Fibroblast of skin of left quadriceps (primary cell): ENCODE measurements around the gene XIRP1.
"Not testable (repeated sequence)": the region's sequence is repeated elsewhere in the genome, so short reads cannot be mapped to it uniquely, and the experiment has no call there.

Experiments used
- DNase-seq, 2 experiments: peaks; one replicate each; pipeline ENCODE4 v3.0.0-alpha.2; 2013; ENCODE audit warnings: low read depth in 2 of 2

The XIRP1 gene

DNA sequence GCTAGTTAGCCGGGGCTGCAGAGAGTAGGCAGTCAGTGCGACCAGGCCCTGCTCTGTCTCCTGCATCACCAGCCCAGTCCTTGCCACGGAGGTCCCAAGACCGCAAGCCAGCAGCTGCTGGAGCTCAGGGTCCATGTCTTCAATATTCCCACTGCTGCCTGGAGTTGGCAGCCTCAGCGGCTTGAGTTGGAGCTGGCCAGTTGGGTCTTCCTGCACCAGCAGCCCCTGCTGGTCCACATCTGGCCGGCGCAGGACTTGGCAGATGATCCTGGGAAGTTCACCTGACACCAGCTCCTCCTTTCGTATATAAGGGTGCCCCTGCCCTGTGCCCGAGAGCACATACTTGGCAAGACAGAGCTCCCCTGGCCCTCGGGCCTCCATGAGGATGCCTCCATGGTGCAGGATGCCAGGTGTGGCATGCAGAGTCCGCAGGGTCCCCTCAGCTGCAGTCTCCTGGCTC is 5.7 kb downstream of the XIRP1 start:
- no peak for DNase-seq

- DNase-seq = no peak
Observed at GRCh38 chr3:39185959-39186691, 6.3 kb downstream of the XIRP1 start.

GRCh38 chr3:39185326-39185958 is 7.0 kb downstream of the XIRP1 start:
- DNase-seq = no peak

GRCh38 chr3:39184968-39185285 is 7.5 kb downstream of the XIRP1 start:
- no peak for DNase-seq

DNA sequence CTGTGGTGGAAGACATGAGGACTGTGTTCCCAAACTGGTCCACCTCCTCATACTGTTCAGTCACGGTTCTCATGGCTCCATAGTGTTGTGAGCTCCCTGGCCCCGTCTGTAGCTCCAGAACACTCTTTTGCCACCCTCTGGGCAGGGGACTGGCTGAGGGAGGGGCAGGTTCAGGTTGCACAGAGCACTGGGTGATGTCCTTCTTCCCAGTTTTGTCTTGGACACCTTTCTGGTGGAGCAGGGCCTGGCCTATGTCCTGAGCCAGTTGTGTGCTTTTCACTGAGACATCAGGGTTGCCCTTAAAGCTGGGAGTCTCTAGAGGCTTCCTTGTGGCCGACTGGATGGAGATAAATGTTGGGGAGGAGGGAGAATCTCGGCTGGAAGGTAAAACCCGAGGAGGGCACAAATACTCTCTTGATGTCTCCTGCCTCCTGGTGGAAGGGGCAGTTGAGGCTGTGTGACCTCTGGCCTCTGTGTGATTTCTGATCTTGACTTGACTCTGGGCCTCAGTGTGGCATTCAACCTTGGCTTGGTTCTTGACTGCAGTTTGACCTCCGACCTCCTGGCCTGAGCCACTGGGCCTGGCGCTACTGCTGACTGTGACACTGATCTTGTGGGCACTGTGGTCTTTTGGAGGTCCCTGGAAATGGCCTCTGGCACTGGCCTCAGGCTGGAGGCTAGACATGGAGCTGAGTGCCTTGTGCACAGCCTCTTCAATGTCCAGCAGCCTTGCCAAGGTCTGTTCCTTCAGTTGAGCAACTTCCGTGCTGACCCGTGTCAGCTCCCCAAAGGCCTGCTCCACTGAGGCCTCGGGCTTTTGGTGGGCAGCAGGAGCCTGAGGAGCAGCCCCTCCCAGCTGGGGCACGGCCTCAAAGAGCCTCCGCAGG is 8.1 kb downstream of the XIRP1 start:
- DNase-seq = no peak

- DNase-seq = no peak
Observed at GRCh38 chr3:39183211-39184080, 8.9 kb downstream of the XIRP1 start.

DNA sequence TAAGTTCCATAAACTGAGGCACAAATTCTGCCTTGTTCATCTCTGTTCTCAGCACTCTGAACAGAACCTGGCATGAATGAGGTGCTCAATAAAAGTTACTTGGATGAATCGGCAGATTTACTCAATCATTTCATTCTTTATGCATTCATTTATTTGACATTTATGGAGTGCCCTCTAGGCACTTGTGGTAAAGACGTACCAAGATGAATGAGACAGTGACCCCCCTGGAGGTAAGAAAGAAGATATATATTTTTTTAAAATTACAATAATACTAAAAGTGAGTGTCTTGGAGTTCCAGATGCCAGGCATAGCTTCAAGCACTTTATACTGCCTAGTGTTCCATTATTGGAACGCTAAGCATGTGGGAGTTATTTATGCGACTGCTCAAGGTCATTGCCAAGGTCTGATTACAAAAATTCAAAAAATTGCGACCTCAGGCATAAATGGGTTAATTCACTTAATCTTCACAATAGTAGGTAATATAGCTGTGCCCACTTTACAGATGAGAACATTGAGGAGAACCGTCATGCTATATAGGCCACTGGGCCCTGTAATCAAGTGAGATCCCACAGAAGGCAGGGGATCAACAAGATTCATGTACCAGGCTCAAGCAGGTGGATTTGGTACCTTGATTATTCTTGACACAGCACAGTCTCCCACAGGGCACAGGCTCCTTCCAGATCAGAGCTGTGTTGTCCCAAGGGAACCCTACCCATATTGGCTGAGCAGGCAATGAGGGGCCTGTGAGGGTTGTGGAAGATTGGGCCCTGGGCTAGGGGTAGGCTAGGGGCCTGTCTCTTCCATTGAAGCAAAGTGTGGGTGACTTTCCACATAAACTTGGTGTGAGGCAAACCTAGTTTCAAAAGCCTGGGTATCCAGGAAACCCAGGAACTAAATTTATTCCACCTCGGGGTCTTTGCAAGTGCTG is 10.7 kb downstream of the XIRP1 start:
- DNase-seq = no peak

GRCh38 chr3:39180546-39181346 is 11.6 kb downstream of the XIRP1 start:
- no peak for DNase-seq

DNA sequence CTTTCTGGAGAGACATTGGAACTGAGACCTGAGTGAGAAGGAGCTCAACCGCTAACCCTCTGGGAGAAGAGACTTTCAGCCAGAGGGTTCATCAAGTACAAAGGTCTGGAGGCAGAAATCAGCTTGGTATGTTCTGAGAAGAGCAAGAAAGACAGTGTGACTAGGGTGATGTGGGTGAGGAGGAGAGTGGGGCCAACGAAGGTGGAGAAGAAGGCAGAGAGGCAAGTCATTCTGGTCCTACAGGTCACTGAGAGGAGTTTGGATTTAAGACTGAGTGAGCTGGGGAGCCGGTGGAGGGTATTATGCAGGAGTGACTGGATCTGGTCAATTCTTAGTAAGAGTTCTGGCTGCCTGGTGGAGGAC is 12.2 kb downstream of the XIRP1 start:
- no peak for DNase-seq

DNA sequence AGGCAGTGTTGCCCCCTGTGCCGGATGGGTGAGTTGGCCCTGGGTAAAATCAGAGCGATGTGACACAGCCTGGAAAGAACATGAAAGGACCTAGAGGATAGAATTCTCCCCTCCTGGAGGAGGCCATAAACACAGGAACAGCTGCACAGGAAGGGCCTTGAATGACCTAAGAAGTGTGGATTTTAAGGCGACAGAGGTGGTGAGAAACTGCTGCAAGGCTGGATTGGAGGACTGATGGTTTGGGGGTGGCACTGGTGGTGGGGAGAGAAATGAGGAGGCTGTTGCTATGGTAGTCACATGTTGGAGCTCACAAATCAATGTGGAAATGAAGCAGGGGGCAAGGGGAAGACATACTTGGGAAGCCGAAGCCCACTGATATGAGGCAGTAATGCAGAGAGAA is 13.8 kb downstream of the XIRP1 start:
- no peak for DNase-seq

- DNase-seq = peak; percentile 91 to 92
Observed at GRCh38 chr3:39177708-39178332, 14.6 kb downstream of the XIRP1 start.

DNA sequence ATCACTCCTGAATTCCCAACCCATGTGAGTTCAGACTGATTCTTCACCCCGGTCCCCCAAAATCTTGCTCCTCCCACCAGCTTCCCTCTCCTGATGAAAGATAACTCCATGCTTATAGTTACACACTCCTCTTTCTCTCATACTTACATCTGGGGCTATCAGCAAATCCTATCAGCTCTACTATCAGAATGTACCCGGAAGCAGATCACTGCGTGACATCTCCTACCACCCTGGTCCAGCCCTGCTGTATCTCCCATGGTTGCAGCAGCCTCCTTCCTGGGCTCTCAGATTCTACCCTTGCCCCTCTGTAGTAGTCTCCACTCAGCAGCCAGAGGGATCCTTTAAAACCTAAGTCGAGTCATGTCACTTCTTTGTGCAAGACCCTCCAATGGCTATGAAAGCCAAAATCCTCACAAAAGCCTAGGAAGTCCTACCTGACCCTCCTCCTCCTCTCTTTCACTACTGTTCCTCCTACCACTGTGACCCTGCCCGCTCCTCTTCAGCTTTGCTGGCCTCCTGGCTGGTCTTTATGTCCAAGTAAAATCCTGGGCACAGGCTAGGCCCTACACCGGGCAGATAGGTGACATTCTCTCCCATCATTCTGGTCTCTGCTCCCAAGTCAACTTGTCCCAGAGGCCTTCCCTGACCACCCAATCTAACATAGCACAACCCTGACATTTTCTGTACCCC is 16.2 kb downstream of the XIRP1 start:
- no peak for DNase-seq

DNA sequence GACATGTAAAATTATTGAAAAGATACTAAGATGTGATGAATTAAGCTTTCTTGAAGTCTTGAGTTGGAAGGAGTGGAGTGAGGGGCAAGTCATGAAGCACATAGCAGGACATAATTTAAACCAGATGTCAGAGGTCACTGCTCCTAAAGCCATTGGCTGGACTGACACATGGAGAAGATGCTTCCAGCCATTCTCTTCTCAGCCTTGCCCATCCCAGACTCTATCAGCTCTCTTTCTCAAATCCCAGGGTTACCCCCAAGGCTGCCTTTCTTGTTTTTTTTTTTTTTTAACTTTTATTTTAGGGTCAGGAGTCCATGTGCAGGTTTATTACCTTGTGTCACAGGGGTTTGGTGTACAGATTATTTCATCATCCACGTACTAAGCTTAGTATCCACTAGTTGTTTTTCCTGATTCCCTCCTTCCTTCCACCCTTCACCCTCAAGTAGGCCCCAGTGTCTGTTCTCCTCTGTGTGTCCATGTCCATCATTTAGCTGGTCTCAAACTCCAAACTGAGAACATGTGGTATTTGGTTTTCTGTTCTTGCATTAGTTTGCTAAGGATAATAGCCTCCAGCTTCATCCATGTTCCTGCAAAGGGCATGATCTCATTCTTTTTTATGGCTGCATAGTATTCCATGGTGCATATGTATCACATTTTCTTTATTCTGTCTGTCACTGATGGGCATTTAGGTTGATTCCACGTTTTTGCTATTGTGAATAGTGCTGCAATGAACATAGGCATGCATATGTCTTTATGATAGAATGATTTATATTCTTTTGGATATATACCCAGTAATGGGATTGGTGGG is 18.9 kb downstream of the XIRP1 start:
- DNase-seq = no peak

DNA sequence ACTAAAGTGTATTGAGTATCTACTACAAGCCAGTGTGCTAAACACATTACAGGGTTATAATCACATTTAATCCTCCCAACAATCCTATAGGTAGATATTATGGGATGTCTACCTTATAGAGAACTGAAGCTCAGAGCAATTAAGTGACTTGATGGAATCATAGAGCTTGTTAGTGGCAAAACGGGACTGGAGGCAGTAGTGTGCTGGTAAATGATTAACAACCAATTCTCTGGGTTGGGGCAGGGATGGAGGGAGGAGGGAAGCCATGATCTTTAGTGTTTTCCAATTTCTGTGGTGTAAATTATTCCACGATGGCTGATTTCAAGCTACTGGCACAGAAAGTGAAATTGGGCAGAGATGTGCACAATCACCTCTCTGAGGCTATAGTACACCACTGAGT is 20.5 kb downstream of the XIRP1 start:
- no peak for DNase-seq

DNA sequence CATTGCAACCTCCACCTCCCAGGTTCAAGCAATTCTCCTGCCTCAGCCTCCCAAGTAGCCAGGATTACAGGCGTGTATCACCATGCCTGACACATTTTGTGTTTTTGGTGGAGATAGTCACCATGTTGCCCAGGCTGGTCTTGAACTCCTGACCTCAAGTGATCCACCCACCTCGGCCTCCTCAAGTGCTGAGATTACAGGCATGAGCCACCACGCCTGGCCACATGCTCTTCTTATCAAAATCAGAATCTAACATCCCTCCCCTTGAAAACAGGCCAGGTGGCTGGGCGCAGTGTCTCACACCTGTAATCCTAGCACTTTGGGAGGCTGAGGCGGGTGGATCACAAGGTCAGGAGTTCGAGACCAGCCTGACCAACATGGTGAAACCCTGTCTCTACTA is 21.5 kb downstream of the XIRP1 start:
- not testable (repeated sequence) for DNase-seq

DNA sequence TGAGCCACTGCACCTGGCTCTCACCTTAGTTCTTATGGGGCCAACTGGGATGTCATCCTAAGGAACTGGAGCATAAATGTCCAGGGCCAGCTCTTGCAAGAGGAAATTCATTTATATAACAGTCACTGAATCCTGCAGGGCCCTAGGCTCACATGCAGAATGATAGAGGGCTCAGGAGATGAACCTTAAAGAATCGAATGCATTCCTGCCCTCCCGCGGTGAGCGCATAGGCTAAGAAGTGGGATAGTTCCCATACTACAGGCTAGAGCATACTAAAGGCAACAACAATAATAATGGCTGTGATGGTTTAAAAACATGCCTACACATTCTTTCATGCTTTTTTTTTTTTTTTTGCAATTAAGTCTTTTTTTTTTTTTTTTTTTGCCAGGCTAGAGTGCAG is 21.9 kb downstream of the XIRP1 start:
- no peak for DNase-seq

GRCh38 chr3:39169712-39170111 is 22.7 kb downstream of the XIRP1 start:
- DNase-seq = no peak
